GM10248 (cell line): ENCODE results near the gene ERVMER34-1.
A peak's percentile ranks its signal among the peaks of the same experiment; 100 is the strongest.

ENCODE experiments used
- CTCF ChIA-PET: fragments of 300-600 bp; sonication (Branson Sonifier 250); formaldehyde crosslinking; extraction: SDS; loops from one replicate; lab custom pipeline; 2021; ENCODE audit warnings: antibody characterized with exemption; lab: Yijun Ruan, JAX
- POLR2A ChIA-PET: fragments of 350-650 bp; sonication (Branson Sonifier 250); formaldehyde crosslinking; extraction: SDS; loops from one replicate; lab custom pipeline; 2020; ENCODE audit warnings: antibody characterized with exemption; lab: Yijun Ruan, JAX
- DNase-seq: peaks from one replicate; pipeline ENCODE4 v3.0.0; 2012; ENCODE audit errors: extremely low spot score
- TF ChIP-seq, protein P1 (sequence below): IDR thresholded peaks from 2 replicates; pipeline ENCODE4 v1.5.1; 2012; ENCODE audit warnings: mild to moderate bottlenecking, low read depth; ENCODE audit errors: extremely low read depth, missing control alignments, control extremely low read depth

ERVMER34-1 gene, protein sequence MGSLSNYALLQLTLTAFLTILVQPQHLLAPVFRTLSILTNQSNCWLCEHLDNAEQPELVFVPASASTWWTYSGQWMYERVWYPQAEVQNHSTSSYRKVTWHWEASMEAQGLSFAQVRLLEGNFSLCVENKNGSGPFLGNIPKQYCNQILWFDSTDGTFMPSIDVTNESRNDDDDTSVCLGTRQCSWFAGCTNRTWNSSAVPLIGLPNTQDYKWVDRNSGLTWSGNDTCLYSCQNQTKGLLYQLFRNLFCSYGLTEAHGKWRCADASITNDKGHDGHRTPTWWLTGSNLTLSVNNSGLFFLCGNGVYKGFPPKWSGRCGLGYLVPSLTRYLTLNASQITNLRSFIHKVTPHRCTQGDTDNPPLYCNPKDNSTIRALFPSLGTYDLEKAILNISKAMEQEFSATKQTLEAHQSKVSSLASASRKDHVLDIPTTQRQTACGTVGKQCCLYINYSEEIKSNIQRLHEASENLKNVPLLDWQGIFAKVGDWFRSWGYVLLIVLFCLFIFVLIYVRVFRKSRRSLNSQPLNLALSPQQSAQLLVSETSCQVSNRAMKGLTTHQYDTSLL

GRCh38 chr4:52750819-52751486 lies at the start of gene ERVMER34-1:
Gene ERVMER34-1, minus strand, starts transcription at chr4:52751425. Its CDS starts 5,905 bp downstream, at chr4:52745520.
- TF ChIP-seq, protein P1, sequence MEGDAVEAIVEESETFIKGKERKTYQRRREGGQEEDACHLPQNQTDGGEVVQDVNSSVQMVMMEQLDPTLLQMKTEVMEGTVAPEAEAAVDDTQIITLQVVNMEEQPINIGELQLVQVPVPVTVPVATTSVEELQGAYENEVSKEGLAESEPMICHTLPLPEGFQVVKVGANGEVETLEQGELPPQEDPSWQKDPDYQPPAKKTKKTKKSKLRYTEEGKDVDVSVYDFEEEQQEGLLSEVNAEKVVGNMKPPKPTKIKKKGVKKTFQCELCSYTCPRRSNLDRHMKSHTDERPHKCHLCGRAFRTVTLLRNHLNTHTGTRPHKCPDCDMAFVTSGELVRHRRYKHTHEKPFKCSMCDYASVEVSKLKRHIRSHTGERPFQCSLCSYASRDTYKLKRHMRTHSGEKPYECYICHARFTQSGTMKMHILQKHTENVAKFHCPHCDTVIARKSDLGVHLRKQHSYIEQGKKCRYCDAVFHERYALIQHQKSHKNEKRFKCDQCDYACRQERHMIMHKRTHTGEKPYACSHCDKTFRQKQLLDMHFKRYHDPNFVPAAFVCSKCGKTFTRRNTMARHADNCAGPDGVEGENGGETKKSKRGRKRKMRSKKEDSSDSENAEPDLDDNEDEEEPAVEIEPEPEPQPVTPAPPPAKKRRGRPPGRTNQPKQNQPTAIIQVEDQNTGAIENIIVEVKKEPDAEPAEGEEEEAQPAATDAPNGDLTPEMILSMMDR, result no peak
- ChIA-PET POLR2A (no interaction called here), CTCF (interaction anchor here (0.7 kb wide), 1 partner anchor 90 kb away, joined by 3 read pairs; no protein-coding TSS in a partner anchor)
- peak; percentile 21 for DNase-seq

GRCh38 chr4:52799813-52800212 lies 48.6 kb upstream of the ERVMER34-1 start:
- CTCF ChIA-PET, result no interaction called here
- DNase-seq, result no peak
- TF ChIP-seq, protein P1, result no peak
- POLR2A ChIA-PET, result no interaction called here

- no peak for DNase-seq
- POLR2A ChIA-PET, result no interaction called here
- TF ChIP-seq, protein P1, result no peak
- CTCF ChIA-PET, result no interaction called here
These were observed 44.3 kb upstream of the ERVMER34-1 start for GRCh38 chr4:52795533-52795932.

GRCh38 chr4:52791936-52792335 lies 40.7 kb upstream of the ERVMER34-1 start:
- ChIA-PET CTCF (interaction anchor here (1.0 kb wide), 1 partner anchor 24 kb away, joined by 3 read pairs; no protein-coding TSS in a partner anchor), POLR2A (no interaction called here)
- no peak for DNase-seq
- TF ChIP-seq, protein P1, result no peak

DNA sequence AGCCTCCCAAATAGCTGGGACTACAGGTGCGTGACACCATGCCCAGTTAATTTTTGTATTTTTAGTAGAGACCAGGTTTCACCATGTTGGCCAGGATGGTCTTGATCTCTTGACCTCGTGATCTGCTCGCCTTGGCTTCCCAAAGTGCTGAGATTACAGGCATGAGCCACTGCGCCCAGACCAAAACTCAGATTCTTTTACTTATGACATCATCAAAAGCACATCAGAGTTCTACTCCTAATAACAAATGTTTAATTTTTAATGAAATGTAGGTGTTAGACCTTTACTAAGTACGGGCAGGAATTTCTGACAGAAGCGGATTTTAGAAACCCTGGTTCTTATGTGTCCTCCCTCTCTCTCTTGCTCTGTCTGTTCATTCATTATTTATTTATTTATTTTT lies 38.5 kb upstream of the ERVMER34-1 start:
- ChIA-PET CTCF (no interaction called here), POLR2A (no interaction called here)
- TF ChIP-seq, protein P1, result no peak
- DNase-seq, result no peak

DNA sequence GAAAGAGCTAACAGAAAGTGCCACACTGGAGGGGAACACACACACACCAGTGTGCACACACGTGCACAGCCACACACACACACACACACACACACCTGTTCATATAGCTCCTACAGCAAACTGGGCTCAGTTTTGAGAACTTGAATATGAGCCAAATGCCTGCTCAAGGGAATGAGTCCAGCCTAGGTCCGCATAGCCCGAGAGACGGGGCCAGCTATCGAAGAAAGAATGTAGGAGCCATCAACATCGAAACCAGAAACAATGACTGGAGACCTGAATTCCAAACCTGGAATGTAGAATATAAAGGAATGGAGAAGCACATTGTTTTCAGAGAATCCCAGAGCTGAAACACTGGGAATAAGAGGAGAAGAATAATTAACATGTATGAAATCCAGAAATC lies 37.6 kb upstream of the ERVMER34-1 start:
- CTCF ChIA-PET, result no interaction called here
- DNase-seq, result no peak
- POLR2A ChIA-PET, result no interaction called here
- TF ChIP-seq, protein P1, result no peak
